Osteoblast (primary cell): ENCODE measurements around the gene NCMAP. TPM values are rescaled to one million over a fixed set of nuclear protein-coding genes. Genes with fewer than 3 reads are reported as not detected.

Experiments used
- DNase-seq: peaks from one replicate; pipeline ENCODE4 v3.0.0; 2011; ENCODE audit warnings: low spot score, mixed read lengths; ENCODE audit not compliant: insufficient read length; ENCODE audit errors: missing footprints
- H2AFZ ChIP-seq: 2 replicates; pipeline ENCODE4 v1.6.0; 2011; ENCODE audit warnings: mild to moderate bottlenecking, low read length
- H3K27ac ChIP-seq: 2 replicates; pipeline ENCODE4 v1.5.1; 2011; ENCODE audit warnings: mild to moderate bottlenecking, low read depth, low read length, moderate library complexity
- H3K27me3 ChIP-seq: 2 replicates; pipeline ENCODE4 v1.6.0; 2012; ENCODE audit warnings: mild to moderate bottlenecking, control low read depth, inconsistent platforms, low read length, moderate library complexity; ENCODE audit not compliant: insufficient read depth
- H3K36me3 ChIP-seq: 2 replicates; pipeline ENCODE4 v1.5.1; 2011; ENCODE audit warnings: mild to moderate bottlenecking, low read length, control low read depth, moderate library complexity; ENCODE audit not compliant: insufficient read depth
- H3K4me1 ChIP-seq: 2 replicates; pipeline ENCODE4 v1.5.1; 2011; ENCODE audit warnings: mild to moderate bottlenecking, low read length, control low read depth, moderate library complexity; ENCODE audit not compliant: insufficient read depth
- H3K4me2 ChIP-seq: 2 replicates; pipeline ENCODE4 v1.6.0; 2011; ENCODE audit warnings: mild to moderate bottlenecking, low read length; ENCODE audit not compliant: insufficient read depth
- H3K4me3 ChIP-seq: fragments of 200-600 bp; sonication (generic); 3 replicates; pipeline ENCODE4 v1.5.1; 2012; ENCODE audit warnings: mild to moderate bottlenecking, low read length, inconsistent platforms; ENCODE audit not compliant: insufficient read depth
- H3K79me2 ChIP-seq: 2 replicates; pipeline ENCODE4 v1.6.0; 2012; ENCODE audit warnings: mild to moderate bottlenecking, low read length, control low read depth, inconsistent platforms; ENCODE audit not compliant: insufficient read depth
- H3K9me3 ChIP-seq: 2 replicates; pipeline ENCODE4 v1.5.1; 2011; ENCODE audit warnings: low read depth, low read length, control low read depth
- H4K20me1 ChIP-seq: 2 replicates; pipeline ENCODE4 v1.6.0; 2012; ENCODE audit warnings: mild to moderate bottlenecking, low read length, control low read depth; ENCODE audit not compliant: insufficient read depth
- total RNA-seq: library from RNA; depleted of rRNA; stranded (reverse); fragments of >200 nt; gene quantifications from 2 replicates; pipeline ENCODE4 v1.2.3, GENCODE V29; 2012
- TF ChIP-seq, protein P1 (sequence below): IDR thresholded peaks from 2 replicates; pipeline ENCODE4 v1.5.1; 2011; ENCODE audit warnings: mild to moderate bottlenecking, low read depth, low read length, moderate library complexity; ENCODE audit errors: extremely low read depth

Gene NCMAP
- total RNA-seq, 1 donor: not detected

DNA sequence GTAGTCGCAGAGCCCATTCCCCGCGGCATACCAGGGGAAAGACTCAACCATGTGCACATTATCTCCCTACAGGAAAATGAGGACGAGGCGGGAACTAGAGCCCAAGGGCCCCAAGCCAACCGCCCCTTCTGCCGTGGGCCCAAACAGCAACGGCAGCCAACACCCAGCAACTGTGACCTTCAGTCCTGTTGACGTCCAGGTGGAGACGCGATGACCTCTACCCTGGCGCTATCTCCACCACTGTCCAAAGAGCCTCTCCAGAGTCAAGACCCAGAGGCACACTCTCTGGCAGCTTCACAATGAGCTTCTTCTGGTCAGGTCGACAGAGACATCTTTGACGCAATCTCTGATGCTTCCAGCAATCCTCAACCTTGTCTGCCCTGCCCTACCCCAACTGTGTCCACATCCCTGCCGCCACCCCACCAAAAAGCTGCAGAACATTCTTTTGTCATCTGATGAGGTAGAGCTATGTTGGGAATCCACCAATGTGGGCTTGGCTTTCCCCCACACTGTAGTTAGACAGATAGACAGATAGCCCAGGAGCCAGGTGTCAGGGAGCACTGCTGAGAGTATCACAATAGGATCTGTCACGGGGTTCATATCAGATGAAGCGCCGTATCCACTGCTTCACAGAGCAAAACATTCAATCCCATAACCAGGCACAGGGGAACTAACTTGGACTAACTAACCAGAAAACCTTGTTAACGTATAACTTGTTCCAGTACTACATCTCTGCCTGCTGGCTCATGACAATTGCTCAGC is 49.8 kb downstream of the NCMAP start:
- no peak for DNase-seq
- no peaks in the 10 kb centered on the region for H4K20me1 ChIP-seq
- peaks cover 8% of the 10 kb centered on the region for H3K27me3 ChIP-seq
- H3K36me3 ChIP-seq: no peaks in the 10 kb centered on the region
- no peaks in the 10 kb centered on the region for H3K4me1 ChIP-seq
- TF ChIP-seq, protein P1, sequence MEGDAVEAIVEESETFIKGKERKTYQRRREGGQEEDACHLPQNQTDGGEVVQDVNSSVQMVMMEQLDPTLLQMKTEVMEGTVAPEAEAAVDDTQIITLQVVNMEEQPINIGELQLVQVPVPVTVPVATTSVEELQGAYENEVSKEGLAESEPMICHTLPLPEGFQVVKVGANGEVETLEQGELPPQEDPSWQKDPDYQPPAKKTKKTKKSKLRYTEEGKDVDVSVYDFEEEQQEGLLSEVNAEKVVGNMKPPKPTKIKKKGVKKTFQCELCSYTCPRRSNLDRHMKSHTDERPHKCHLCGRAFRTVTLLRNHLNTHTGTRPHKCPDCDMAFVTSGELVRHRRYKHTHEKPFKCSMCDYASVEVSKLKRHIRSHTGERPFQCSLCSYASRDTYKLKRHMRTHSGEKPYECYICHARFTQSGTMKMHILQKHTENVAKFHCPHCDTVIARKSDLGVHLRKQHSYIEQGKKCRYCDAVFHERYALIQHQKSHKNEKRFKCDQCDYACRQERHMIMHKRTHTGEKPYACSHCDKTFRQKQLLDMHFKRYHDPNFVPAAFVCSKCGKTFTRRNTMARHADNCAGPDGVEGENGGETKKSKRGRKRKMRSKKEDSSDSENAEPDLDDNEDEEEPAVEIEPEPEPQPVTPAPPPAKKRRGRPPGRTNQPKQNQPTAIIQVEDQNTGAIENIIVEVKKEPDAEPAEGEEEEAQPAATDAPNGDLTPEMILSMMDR: no peak
- H3K9me3 ChIP-seq: no peaks in the 10 kb centered on the region
- H3K79me2 ChIP-seq: no peaks in the 10 kb centered on the region
- H3K4me2 ChIP-seq: no peak overlapping the region
- no peak overlapping the region for H3K4me3 ChIP-seq
- H3K27ac ChIP-seq: no peak overlapping the region
- no peak overlapping the region for H2AFZ ChIP-seq

DNA sequence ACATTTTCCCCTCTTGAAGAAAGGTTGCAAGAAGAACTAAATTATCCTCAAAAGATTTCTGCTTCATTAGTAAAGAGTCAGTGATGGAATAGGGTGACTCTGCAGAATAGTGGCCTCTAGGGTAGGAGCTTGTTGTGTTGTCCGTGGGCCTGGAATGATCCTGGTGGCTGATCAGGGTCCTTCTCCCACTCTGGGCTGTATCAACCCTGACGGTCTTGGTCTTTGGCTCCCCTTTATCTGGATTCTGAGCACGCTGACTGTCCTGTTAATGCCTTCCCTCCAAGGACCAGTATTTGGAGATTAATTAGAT is 50.4 kb downstream of the NCMAP start:
- H3K79me2 ChIP-seq: no peaks in the 10 kb centered on the region
- no peak overlapping the region for H2AFZ ChIP-seq
- no peak for DNase-seq
- H3K27me3 ChIP-seq: peaks cover 8% of the 10 kb centered on the region
- no peaks in the 10 kb centered on the region for H3K4me1 ChIP-seq
- no peaks in the 10 kb centered on the region for H3K36me3 ChIP-seq
- H3K27ac ChIP-seq: no peak overlapping the region
- TF ChIP-seq, protein P1: no peak
- no peak overlapping the region for H3K4me3 ChIP-seq
- no peaks in the 10 kb centered on the region for H4K20me1 ChIP-seq
- no peaks in the 10 kb centered on the region for H3K9me3 ChIP-seq
- no peak overlapping the region for H3K4me2 ChIP-seq

- Histone ChIP-seq H3K27me3 (peaks cover 8% of the 10 kb centered on the region), H3K4me2 (no peak overlapping the region), H3K27ac (no peak overlapping the region), H3K36me3 (no peaks in the 10 kb centered on the region), H3K9me3 (no peaks in the 10 kb centered on the region), H4K20me1 (no peaks in the 10 kb centered on the region), H3K79me2 (no peaks in the 10 kb centered on the region), H3K4me1 (no peaks in the 10 kb centered on the region), H2AFZ (no peak overlapping the region), H3K4me3 (no peak overlapping the region)
- TF ChIP-seq, protein P1: no peak
- DNase-seq: no peak
Observed at GRCh38 chr1:24606621-24607020, 50.7 kb downstream of the NCMAP start.

GRCh38 chr1:24609949-24610517 is 54.1 kb downstream of the NCMAP start:
- DNase-seq: no peak
- Histone ChIP-seq H3K79me2 (no peaks in the 10 kb centered on the region), H3K27ac (no peak overlapping the region), H3K9me3 (no peaks in the 10 kb centered on the region), H3K4me2 (no peak overlapping the region), H3K4me1 (no peaks in the 10 kb centered on the region), H4K20me1 (no peaks in the 10 kb centered on the region), H3K27me3 (peaks cover 8% of the 10 kb centered on the region), H2AFZ (no peak overlapping the region), H3K4me3 (no peak overlapping the region), H3K36me3 (no peaks in the 10 kb centered on the region)
- TF ChIP-seq, protein P1: no peak
